GM21515 (cell line): ENCODE measurements around the gene CRISPLD2.
"Not testable (repeated sequence)": the region's sequence is repeated elsewhere in the genome, so short reads cannot be mapped to it uniquely, and the experiment has no call there.

Experiments
- ATAC-seq: cut with Tn5 transposase; IDR thresholded peaks from one replicate; pipeline ENCODE4 v1.9.1; 2021; ENCODE audit not compliant: unreplicated experiment

CRISPLD2 gene

DNA sequence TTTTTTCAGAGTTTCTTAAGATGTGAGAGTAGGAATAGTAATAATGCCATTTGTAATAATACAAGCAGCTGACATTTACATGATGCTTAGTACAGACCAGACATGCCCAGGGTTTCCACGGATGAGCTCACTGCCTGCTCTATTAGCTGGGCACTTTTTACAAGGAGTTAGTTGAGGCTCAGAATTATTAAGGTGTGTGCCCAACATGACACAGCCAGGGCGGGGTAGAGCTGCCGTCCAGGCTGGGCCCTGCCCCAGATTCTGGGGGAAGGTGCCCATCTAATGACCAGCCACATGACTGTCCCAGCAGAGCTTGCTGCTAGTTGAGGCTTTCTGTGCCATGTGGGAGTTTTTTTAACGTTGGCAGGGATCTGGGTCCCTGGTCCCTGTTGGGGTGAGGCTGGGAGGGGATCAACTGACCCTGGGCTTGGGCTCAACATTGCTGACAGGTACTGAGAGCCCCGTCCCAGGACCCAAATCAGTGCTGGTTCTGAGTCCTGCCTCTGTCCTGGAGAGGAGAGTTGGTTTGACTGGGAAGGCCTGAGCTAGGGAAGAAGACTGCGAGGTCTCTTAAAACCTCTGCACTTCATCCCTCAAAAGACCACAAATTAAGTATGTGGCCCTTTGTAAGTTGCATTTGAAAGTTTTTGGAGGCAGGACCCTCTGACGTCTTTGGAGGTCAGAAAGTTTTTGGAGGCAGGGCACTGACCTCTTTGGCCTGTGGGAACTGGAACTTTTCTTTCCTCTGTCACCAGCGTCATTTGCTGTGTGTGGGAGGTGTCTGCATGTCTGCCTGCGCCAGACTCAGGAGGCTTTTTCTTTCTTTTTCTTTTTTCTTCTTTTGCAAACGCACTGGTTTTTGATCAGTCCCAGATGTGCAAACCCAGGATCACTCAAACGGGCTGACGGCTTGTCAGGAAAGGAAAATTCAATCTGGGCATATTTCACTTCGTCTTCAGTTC, 2.2 kb downstream of the CRISPLD2 start:
- no peak for ATAC-seq

DNA sequence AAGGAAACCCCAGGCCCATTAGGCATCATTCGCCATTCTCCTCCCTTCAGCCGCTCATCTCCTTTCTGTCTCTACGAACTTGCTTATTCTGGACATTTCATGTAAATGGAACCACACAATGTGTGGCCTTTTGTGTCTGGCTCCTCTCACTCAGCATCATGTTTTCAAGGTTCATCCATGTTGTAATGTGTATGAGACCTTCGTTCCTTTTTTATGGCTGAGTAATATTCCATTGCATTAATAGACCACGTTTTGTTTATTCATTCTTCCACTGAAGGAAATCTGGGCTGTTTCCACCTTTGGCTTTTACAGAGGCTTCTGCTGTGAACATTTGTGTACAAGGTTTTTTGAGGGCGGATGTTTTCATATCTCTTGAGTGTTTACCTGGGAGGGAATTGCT, 3.2 kb downstream of the CRISPLD2 start:
- no peak for ATAC-seq

DNA sequence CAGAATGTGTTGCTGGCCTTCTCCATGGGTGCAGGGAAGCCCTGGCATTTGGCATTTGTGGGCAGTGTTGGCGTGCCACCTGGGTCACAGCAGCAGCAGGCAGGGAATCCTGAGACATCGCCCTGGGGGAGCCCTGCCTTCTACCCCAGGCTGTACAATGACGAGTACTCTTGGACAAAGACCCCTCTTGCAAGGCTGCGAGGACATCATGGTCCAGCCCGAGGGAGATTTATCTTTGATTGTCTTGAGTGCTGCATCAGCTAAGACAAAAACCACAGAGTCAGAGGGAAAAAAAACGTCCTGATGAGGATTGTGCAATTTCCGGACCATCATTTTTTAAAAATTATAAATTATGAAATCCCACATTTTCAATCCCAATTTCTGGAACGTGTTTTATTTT, 3.7 kb downstream of the CRISPLD2 start:
- ATAC-seq, result no peak

DNA sequence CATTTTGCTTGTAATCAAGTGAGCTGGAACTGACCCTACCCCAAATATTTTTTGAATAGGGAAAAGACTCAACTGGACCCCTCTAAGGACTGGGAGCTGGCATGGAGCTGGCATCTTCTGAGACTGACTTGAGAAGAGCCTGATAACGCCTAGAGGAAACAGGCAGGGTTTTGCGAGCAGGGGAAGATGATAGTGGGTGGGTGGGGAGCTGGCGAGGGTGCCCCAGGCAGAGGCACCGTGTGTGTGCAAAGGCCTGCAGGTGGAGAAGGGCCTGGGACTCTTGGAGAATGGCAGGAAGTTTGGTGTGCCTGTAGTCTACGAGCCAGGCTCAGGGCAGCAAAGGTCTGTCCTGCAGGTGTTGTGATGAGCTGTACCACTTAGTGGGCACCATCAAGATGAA, 4.1 kb downstream of the CRISPLD2 start:
- ATAC-seq, result no peak

DNA sequence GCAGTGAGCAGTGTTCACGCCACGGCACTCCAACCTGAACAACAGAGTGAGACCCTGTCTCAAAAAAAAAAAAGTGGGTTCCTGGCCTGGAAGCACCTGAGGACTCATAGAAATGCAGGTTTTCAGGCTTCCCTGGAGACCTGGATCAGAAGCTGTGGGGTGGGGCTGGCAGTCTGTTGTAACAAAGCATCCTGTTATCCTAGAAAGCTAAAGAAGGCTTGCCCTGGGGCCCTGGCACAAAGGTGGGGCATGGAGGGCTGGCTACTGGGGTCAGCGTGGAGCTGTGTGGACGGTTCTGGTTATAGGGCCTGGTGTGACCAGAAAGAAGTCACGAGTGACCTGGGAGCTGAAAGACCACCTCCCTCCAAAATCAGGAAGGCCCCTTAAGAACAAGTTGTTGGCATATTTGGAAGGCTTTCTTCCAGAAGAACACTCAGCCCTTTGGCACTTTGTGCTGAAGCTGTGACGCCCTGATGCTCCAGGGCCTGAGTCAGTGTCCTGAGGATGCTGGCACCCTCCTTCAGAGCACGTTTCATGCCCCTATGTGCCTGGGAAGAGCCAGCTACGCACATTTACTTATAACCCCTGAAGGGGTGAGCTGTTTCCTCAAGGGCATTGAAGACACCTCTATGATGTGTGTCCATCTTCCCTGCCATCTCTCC, 6.2 kb downstream of the CRISPLD2 start:
- no peak for ATAC-seq

DNA sequence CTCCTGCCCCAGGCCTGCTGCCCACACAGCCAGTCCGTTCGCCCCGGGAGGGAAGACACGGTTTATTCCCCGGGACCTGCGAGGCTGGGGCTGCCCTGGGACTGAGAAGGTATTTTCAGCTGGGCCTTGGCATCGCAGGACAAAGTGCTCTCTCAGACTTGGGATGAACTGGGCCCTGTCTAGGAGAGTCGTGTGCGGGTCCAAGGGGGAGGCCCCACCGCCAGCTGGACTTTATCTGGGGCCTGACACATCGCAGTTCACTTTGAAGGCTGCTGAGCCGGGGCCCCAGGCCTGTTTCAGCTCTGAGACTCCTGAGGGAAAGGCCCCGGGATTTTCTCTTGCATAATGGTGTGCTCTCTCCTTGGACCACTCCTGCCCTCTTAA, 6.8 kb downstream of the CRISPLD2 start:
- no peak for ATAC-seq

DNA sequence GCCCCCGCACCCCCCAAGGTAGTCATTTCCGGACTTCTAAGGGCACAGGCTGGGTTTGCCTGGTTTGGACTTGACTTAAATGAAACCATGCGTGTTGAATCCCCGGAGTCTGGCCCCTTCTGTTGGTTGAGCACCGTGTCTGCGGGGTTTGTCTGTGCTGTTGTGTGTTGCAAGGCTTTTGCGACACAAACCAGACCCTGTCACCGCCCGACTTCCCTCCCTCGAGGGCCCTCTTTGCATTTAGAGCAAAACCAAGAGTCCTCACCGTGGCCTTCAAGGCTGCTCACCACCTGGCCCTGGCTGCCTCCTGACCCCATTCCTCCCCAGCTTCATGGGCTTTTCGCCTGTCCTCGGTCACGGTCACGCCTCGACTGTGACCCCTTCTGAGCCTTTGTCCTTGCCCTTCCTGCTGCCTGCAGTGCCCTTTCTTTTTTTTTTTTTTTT, 7.4 kb downstream of the CRISPLD2 start:
- no peak for ATAC-seq

DNA sequence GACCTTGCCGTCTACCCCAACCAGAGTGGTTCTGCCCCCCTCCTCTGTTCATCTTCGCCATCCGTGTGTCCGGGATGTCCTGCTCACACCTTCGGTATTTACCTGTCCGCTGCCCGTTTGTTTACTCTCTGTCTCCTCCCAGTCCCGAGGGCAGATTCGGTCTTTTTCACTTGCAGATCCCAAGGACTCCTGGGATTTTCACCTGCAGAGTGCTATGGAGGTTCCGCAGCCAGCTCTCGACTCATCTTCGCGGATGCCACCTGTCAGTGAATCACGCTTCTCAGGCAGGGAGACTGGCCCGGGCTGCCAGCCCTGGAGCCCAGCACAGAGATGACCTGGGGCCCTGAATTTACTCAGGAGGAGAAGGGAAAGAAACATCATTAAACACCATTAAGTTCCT, 8.1 kb downstream of the CRISPLD2 start:
- ATAC-seq, result no peak

DNA sequence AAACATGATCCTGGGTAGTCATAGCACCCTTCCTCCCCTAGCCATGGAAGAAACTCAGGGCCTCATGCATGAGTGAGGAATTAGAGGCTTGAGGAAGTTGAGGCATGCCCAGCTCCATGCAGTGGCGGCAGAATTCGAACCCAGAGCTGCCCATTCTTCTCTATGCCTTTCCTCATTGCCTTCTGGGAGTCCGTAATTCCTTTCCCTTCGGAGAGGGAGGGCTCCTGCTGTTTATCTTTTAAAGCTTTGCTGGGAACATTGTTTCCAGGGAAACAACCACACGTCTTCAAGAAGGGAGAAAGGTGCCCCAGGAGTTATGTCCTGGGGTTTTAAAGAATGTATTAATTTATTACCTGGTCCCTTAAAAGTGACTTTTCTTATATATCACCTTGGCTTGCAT, 8.5 kb downstream of the CRISPLD2 start:
- ATAC-seq, result no peak

DNA sequence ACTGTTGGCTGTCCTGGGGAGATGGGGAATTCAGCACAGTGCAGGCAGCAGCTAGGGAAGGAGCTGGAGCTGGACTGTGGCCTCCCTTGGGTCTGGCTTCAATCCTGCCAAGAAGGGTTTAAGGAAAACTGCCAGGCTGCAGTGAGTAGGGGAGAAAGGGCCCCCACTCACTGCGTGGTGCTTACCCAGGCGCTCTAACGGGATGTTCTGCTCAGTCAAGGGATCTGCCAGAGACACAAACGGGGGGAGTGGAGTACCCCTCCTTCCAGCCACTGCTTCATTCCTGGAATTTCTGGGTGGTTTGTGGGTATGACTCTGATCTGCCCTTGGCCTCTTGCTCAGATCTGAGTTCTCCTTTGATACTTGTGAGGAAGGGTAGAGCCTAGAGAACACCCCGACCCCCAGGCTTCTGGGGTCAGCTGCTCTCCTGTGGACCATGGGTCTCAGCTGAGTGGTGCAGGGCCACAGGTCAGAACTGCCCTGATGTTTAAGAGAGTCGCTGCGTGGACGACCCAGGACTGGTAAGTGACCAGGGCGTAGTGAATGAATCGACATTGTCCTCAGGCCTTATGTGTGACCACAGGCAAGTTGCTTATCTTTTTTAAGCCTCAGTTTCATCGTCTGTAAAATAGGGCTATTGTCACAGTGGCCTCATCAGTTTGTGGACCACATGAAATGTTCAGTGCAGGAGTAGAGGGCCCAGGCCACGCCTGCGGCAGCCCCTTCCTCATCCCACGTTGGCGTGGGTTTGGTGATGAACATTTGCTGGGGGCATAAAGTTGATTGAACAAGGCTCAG, 9.6 kb downstream of the CRISPLD2 start:
- no peak for ATAC-seq

DNA sequence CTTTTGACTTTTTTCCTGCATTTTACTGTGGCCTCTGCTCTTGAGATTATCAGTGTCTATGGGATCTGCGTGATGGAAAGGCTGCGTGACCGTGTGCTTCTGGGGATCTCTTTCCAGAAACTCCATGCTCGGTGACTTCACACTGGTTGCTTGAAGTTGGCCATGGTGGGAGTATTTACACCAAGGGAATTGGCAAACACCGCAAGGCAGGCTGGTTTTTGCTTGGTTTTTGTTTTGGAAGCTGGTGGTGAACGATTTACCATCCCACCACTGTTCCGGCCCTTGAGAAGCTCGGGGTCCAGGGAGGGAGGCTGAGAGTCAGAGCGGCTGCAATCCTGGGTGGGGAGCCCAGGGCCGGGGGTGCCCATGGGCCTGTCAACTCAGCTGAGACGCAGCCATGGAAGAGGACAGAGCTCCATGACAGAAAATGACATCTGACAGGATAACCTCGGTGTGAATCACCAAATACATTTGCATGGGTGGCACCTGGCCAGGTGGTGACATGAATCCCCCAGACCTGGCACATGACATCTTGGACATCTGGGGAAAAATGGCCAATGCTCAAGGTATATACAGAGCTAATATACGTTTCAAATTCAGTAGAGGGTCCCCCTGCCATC, 11.1 kb downstream of the CRISPLD2 start:
- ATAC-seq, result no peak

DNA sequence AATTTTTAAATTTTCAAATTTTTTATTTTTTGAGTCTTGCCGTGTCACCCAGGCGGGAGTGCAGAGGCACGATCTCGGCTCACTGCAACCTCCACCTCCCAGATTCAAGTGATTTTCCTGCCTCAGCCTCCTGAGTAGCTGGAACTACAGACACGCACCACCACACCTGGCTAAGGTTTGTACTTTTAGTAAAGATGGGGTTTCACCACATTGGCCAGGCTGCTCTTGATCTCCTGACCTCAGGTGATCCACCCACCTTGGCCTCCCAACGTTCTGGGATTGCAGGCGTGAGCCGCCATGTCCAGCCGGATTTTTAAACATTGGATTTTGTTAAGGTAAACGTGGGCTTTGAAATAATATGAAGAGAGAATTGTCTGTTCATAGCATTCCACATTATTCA, 11.9 kb downstream of the CRISPLD2 start:
- ATAC-seq, result not testable (repeated sequence)

DNA sequence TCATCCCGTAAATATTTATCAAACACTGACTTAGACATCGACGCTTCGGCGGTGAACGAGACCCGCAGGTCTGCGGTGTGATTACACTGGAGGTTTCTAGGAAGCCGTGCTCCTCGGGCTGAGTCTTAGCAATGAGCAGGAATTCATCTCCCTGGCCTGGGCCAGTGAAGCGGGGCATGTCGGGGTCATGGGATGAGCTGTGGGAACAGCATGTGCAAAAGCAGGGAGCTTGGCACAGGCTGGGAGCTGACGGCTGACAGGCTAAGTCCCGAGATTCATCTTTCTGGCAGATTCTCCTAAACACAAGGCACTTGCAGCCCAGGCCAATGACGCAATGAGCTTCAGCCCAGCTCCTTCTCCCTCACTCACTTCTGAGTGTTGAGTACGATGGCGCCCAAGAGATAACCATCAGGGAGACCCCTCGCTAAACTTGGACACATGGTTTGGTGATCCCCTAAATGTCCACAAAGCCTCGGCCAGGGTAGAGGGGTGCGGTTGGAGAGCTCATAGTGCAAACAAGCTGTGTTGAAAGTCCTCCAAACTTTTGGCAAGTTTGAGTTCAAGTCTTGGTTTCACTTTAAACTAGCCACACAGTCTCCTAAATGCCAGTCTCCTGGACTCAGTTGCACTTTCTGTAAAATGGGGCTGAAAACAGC, 12.8 kb downstream of the CRISPLD2 start:
- ATAC-seq, result no peak

DNA sequence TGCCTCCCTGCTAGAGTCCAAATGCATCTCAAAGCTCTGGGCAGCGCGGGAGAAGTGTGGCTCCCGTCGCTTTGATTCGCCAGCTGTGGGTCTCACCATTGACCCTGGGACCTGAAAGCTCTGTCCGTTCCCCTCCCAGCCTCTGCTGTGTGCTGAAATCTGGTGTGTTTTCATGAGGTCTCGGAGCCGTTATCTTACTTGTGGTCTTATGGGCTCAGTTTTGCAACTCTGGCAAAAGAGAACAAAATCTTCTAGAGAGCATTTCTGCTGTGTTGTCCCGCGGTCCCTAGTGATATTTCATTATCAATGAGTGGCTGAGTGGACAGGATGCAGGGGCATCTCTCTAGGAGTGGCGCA, 13.3 kb downstream of the CRISPLD2 start:
- ATAC-seq, result no peak

DNA sequence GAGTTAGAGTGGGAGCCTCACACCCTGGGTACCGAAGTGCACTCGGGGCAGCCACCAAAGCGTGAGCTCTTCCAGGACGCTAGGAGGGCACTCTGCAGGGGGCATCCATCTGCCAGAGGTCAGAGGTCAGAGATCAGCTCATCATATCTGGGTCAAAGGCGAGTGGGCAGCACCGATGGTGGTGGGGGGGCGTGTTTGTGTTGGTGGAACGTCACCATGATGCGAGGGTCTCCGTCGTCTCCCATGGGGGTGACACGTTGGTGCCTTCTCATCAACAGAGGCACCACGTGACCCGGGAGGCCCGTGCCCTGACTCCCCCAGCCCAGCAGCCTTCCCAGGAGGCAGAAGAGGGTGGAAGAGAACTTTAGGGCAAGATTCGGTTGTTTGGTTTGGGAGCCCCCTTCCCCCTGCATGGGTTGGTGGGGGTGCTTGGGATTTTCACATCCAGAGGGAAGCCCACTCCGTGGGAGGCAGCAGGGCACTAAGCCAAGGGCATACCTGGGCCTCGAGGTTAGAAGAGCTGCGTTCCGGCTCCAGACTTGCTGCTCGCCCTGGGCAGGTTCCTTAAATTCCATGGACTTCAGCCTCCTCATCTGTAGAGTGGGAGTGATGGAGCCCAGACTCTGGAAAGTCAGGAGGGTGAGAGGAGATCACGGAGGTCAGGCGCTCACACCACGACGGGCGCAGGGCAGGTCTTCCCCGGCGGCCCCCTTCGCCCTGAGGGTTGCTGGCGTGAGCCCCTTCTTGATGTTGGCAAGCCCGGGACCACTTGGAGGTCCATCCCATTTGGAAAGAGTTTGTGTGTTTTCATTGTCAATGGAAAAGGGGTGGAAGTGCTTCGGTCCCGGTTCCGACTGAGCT, 14.0 kb downstream of the CRISPLD2 start:
- ATAC-seq, result no peak

DNA sequence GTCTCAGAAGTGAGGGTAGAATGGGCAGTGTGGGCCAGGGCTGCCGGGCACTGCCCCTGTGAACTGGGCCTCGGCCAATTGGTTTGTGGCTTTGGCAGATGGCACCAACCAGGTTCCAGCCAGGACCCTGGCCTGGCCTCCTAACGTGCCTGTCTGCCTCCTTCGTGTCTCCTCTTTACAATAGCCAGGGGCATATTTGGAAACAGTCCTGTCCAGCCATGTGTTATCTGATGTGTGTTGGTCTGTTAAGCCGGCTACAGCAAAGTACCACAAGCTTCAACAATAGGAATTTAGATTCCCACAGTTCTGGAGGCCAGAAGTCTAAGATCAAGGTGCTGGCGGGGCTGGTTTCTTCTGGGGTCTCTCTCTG, 14.6 kb downstream of the CRISPLD2 start:
- ATAC-seq, result no peak

DNA sequence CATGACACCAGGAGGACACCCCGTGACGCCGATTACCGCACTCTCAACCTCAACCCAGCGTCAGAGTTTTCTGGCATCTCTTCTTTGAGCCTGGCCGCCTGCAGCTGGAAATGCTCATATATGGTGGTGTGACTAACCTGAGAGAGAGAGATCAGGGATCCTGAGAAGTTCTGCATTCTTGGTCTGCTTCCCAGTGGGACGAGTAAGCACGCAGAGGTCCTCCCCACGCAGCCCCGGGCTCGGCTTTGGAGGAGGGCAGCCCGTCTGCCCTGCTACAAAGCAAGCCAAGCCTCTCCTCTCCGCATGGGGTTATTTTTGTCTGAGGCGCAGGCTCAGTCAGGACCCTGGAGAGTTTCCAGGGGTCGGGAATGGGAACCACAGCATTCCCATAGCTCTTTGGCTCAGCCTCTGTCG, 16.5 kb downstream of the CRISPLD2 start:
- no peak for ATAC-seq

DNA sequence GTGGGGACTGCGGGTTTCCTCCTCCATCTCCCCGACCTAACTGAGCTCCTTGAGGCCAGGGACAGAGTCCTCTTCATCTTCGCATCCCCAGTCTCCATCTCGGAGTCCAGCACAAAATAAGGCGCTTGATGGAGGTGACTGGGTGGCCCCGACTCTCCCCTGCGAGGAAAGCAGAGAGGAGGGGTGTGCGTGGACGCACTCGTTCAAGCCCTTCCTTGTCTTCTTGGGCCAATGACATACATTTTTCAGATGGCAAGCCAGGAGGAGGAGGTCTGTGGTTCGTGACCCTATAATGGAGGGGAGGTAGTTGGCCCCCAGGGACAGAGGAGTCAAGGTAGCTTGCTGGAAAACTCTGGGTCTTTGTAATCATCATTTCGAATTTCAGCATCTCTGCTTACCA, 17.2 kb downstream of the CRISPLD2 start:
- no peak for ATAC-seq

DNA sequence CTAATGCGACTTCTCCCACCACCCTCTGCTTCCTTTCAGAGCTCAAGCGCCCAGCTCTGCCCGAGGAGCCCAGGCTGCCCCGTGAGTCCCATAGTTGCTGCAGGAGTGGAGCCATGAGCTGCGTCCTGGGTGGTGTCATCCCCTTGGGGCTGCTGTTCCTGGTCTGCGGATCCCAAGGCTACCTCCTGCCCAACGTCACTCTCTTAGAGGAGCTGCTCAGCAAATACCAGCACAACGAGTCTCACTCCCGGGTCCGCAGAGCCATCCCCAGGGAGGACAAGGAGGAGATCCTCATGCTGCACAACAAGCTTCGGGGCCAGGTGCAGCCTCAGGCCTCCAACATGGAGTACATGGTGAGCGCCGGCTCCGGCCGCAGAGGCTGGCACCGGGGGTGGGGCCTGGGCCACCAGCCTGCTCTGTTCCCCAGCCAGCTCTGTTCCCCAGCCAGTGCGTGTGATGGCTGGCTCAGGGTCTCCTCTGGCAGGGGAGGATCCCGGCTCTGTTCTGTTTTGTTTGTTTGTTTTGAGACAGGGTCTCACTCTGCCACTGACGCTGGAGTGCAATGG, 18.7 kb downstream of the CRISPLD2 start:
- ATAC-seq, result no peak
